ENCODE results near the gene SMCO4.

DNA sequence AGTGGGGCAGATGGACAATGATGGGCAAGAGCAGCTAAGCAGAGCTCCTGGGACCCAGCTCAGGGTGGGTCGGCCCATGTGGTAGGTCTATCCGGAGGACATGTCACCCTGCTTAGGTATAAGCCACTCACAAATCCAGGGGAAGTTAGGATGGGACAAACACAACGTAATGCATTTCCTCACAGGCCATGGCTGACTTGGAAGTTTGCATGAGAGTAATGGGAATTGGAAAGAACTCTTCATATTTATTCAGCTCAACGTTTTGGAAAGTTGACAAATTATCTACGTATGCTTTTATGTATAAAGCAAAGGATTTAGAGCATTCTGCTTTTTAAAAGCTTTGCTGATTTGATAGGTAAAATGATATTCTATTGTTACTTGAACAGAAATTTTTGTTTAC, 74.9 kb downstream of the SMCO4 start:
- TF ChIP-seq POLR2AphosphoS5 (IDR thresholded peaks at IDR 0.05) (no peak), EP300 (IDR thresholded peaks at IDR 0.05) (no peak), POLR2A (IDR thresholded peaks at IDR 0.05) (no peak)
- TF ChIP-seq, protein P1, sequence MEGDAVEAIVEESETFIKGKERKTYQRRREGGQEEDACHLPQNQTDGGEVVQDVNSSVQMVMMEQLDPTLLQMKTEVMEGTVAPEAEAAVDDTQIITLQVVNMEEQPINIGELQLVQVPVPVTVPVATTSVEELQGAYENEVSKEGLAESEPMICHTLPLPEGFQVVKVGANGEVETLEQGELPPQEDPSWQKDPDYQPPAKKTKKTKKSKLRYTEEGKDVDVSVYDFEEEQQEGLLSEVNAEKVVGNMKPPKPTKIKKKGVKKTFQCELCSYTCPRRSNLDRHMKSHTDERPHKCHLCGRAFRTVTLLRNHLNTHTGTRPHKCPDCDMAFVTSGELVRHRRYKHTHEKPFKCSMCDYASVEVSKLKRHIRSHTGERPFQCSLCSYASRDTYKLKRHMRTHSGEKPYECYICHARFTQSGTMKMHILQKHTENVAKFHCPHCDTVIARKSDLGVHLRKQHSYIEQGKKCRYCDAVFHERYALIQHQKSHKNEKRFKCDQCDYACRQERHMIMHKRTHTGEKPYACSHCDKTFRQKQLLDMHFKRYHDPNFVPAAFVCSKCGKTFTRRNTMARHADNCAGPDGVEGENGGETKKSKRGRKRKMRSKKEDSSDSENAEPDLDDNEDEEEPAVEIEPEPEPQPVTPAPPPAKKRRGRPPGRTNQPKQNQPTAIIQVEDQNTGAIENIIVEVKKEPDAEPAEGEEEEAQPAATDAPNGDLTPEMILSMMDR (IDR thresholded peaks at IDR 0.05) = no peak

Data from sigmoid colon (tissue), 4 donors.